ENCODE results near the gene DROSHA. TPM values are rescaled to one million over a fixed set of nuclear protein-coding genes. Genes with fewer than 3 reads are reported as not detected.

The DROSHA gene
- total RNA-seq, 2 experiments from 2014 or later = 72.5 to 74.3 TPM

GRCh38 chr5:31427013-31427723 is 104.7 kb downstream of the DROSHA start:
- no peaks in the 10 kb centered on the region for H3K4me1 Mint-ChIP-seq
- H3K36me3 Mint-ChIP-seq = peaks cover 24% of the 10 kb centered on the region
- no peak overlapping the region for H3K27ac Mint-ChIP-seq
- H3K4me3 Mint-ChIP-seq = no peak overlapping the region
- H3K27me3 Mint-ChIP-seq = no peaks in the 10 kb centered on the region
- no peaks in the 10 kb centered on the region for H3K9me3 Mint-ChIP-seq
- DNase-seq = no peak

GRCh38 chr5:31421806-31422586 is 109.9 kb downstream of the DROSHA start:
- Mint-ChIP-seq H3K4me3 (no peak overlapping the region), H3K4me1 (no peaks in the 10 kb centered on the region), H3K36me3 (peaks cover 32% of the 10 kb centered on the region), H3K27me3 (no peaks in the 10 kb centered on the region), H3K9me3 (no peaks in the 10 kb centered on the region), H3K27ac (no peak overlapping the region)
- no peak for DNase-seq

GRCh38 chr5:31417512-31417911 is 114.4 kb downstream of the DROSHA start:
- Mint-ChIP-seq H3K36me3 (peaks cover 25% of the 10 kb centered on the region), H3K4me3 (no peak overlapping the region)
- no peak for DNase-seq

GRCh38 chr5:31416547-31416946 is 115.3 kb downstream of the DROSHA start:
- no peak overlapping the region for H3K4me3 Mint-ChIP-seq
- no peaks in the 10 kb centered on the region for H3K27me3 Mint-ChIP-seq
- no peaks in the 10 kb centered on the region for H3K9me3 Mint-ChIP-seq
- no peak overlapping the region for H3K27ac Mint-ChIP-seq
- peaks cover 26% of the 10 kb centered on the region for H3K36me3 Mint-ChIP-seq
- no peak for DNase-seq
- H3K4me1 Mint-ChIP-seq = no peaks in the 10 kb centered on the region

More at GRCh38 chr5:31417512-31417911, 114.4 kb downstream of the DROSHA start:
- Mint-ChIP-seq H3K27me3 (no peaks in the 10 kb centered on the region), H3K4me1 (no peaks in the 10 kb centered on the region), H3K27ac (no peak overlapping the region), H3K9me3 (no peaks in the 10 kb centered on the region)

GRCh38 chr5:31415960-31416359 is 115.9 kb downstream of the DROSHA start:
- no peak for DNase-seq
- no peaks in the 10 kb centered on the region for H3K27me3 Mint-ChIP-seq
- H3K36me3 Mint-ChIP-seq = peaks cover 22% of the 10 kb centered on the region
- no peak overlapping the region for H3K27ac Mint-ChIP-seq
- no peak overlapping the region for H3K4me3 Mint-ChIP-seq
- H3K9me3 Mint-ChIP-seq = no peaks in the 10 kb centered on the region
- H3K4me1 Mint-ChIP-seq = no peaks in the 10 kb centered on the region

- peaks cover 17% of the 10 kb centered on the region for H3K36me3 Mint-ChIP-seq
- H3K9me3 Mint-ChIP-seq = no peaks in the 10 kb centered on the region
- H3K4me1 Mint-ChIP-seq = no peaks in the 10 kb centered on the region
- H3K4me3 Mint-ChIP-seq = no peak overlapping the region
- DNase-seq = no peak
- H3K27me3 Mint-ChIP-seq = no peaks in the 10 kb centered on the region
- no peak overlapping the region for H3K27ac Mint-ChIP-seq
Observed at GRCh38 chr5:31415009-31415923, 116.6 kb downstream of the DROSHA start.

GRCh38 chr5:31413030-31413812 is 118.7 kb downstream of the DROSHA start:
- Mint-ChIP-seq H3K27ac (no peak overlapping the region), H3K27me3 (no peaks in the 10 kb centered on the region), H3K36me3 (peaks cover 29% of the 10 kb centered on the region), H3K9me3 (no peaks in the 10 kb centered on the region), H3K4me3 (no peak overlapping the region), H3K4me1 (no peaks in the 10 kb centered on the region)
- no peak for DNase-seq

GRCh38 chr5:31412324-31412723 is 119.6 kb downstream of the DROSHA start:
- Mint-ChIP-seq H3K4me3 (no peak overlapping the region), H3K27me3 (no peaks in the 10 kb centered on the region), H3K9me3 (no peaks in the 10 kb centered on the region), H3K36me3 (peaks cover 32% of the 10 kb centered on the region), H3K4me1 (no peaks in the 10 kb centered on the region), H3K27ac (no peak overlapping the region)
- no peak for DNase-seq

GRCh38 chr5:31410089-31410488 is 121.8 kb downstream of the DROSHA start:
- Mint-ChIP-seq H3K36me3 (peaks cover 32% of the 10 kb centered on the region), H3K9me3 (no peaks in the 10 kb centered on the region), H3K4me1 (no peaks in the 10 kb centered on the region), H3K4me3 (no peak overlapping the region), H3K27ac (no peak overlapping the region), H3K27me3 (no peaks in the 10 kb centered on the region)
- no peak for DNase-seq

GRCh38 chr5:31408814-31409213 is 123.1 kb downstream of the DROSHA start:
- no peak for DNase-seq
- H3K9me3 Mint-ChIP-seq = no peaks in the 10 kb centered on the region
- H3K4me1 Mint-ChIP-seq = no peaks in the 10 kb centered on the region
- H3K27me3 Mint-ChIP-seq = no peaks in the 10 kb centered on the region
- H3K27ac Mint-ChIP-seq = no peak overlapping the region
- peaks cover 36% of the 10 kb centered on the region for H3K36me3 Mint-ChIP-seq
- no peak overlapping the region for H3K4me3 Mint-ChIP-seq

GRCh38 chr5:31407921-31408693 is 123.8 kb downstream of the DROSHA start:
- Mint-ChIP-seq H3K4me1 (no peaks in the 10 kb centered on the region), H3K36me3 (peaks cover 35% of the 10 kb centered on the region), H3K27me3 (no peaks in the 10 kb centered on the region), H3K27ac (no peak overlapping the region), H3K9me3 (no peaks in the 10 kb centered on the region), H3K4me3 (no peak overlapping the region)
- no peak for DNase-seq

- Mint-ChIP-seq H3K4me3 (no peak overlapping the region), H3K27me3 (no peaks in the 10 kb centered on the region), H3K4me1 (no peaks in the 10 kb centered on the region), H3K36me3 (peaks cover 29% of the 10 kb centered on the region), H3K9me3 (no peaks in the 10 kb centered on the region), H3K27ac (no peak overlapping the region)
- DNase-seq = no peak
Observed at GRCh38 chr5:31404325-31404724, 127.6 kb downstream of the DROSHA start.

GRCh38 chr5:31401691-31402090 is 130.2 kb downstream of the DROSHA start:
- peaks cover 18% of the 10 kb centered on the region for H3K36me3 Mint-ChIP-seq
- no peaks in the 10 kb centered on the region for H3K27me3 Mint-ChIP-seq
- H3K27ac Mint-ChIP-seq = no peak overlapping the region
- H3K4me3 Mint-ChIP-seq = no peak overlapping the region
- H3K4me1 Mint-ChIP-seq = no peaks in the 10 kb centered on the region
- no peak for DNase-seq
- H3K9me3 Mint-ChIP-seq = no peaks in the 10 kb centered on the region

Data from activated naive CD8-positive, alpha-beta T cell treated with anti-CD3 and anti-CD28 coated beads for 36 hours (primary cell).